Mesenchymal stem cell (in vitro differentiated cells and primary cell): Measurements from ENCODE around the gene VKORC1L1.
A peak's percentile ranks its signal among the peaks of the same experiment; 100 is the strongest.
"Not testable (repeated sequence)": the region's sequence is repeated elsewhere in the genome, so short reads cannot be mapped to it uniquely, and the experiment has no call there.

Experiments used
- DNase-seq: peaks from one replicate; pipeline ENCODE4 v3.0.0-alpha.2; 2013
- H2AFZ ChIP-seq: one replicate; pipeline ENCODE4 v1.6.1; 2013; ENCODE audit warnings: low read depth, mild to moderate bottlenecking, control low read depth, inconsistent platforms, low read length, moderate library complexity
- H2AK5ac ChIP-seq: 2 replicates; pipeline ENCODE4 v1.6.1; 2013; ENCODE audit warnings: low read length, moderate library complexity, mild to moderate bottlenecking, inconsistent platforms; ENCODE audit not compliant: severe bottlenecking
- H2BK120ac ChIP-seq: one replicate; pipeline ENCODE4 v1.6.1; 2013; ENCODE audit warnings: low read depth, mild to moderate bottlenecking, inconsistent platforms, low read length, moderate library complexity
- H2BK12ac ChIP-seq, 2 experiments: one replicate each; pipeline ENCODE4 v1.6.1; 2013; ENCODE audit warnings: inconsistent platforms in 2 of 2, low read length in 2 of 2, mild to moderate bottlenecking in 2 of 2, moderate library complexity in 2 of 2, control low read depth in 1 of 2
- H2BK15ac ChIP-seq: one replicate; pipeline ENCODE4 v1.6.1; 2013; ENCODE audit warnings: mild to moderate bottlenecking, low read depth, inconsistent platforms; ENCODE audit not compliant: poor library complexity, severe bottlenecking
- H2BK5ac ChIP-seq: 2 replicates; pipeline ENCODE4 v1.6.1; 2013; ENCODE audit warnings: low read depth, mild to moderate bottlenecking, low read length, control low read depth, inconsistent platforms; ENCODE audit not compliant: poor library complexity, severe bottlenecking
- H3K14ac ChIP-seq, 2 experiments: one replicate each; pipeline ENCODE4 v1.6.1; 2013; ENCODE audit warnings: inconsistent platforms in 2 of 2, low read length in 2 of 2, control low read depth in 1 of 2, mild to moderate bottlenecking in 1 of 2, moderate library complexity in 1 of 2
- H3K18ac ChIP-seq, 2 experiments: one replicate each; pipeline ENCODE4 v1.6.1; 2013; ENCODE audit warnings: inconsistent platforms in 2 of 2, low read length in 2 of 2, control low read depth in 1 of 2, low read depth in 1 of 2, mild to moderate bottlenecking in 1 of 2
- H3K23ac ChIP-seq, 2 experiments: one replicate each; pipeline ENCODE4 v1.6.1; 2013; ENCODE audit warnings: inconsistent platforms in 2 of 2, low read length in 2 of 2, mild to moderate bottlenecking in 2 of 2, moderate library complexity in 2 of 2, control low read depth in 1 of 2
- H3K27ac ChIP-seq: 2 replicates; pipeline ENCODE4 v1.5.1; 2013; ENCODE audit warnings: mild to moderate bottlenecking, moderate library complexity, low read length, control low read depth, inconsistent platforms; ENCODE audit not compliant: poor library complexity, severe bottlenecking
- H3K27me3 ChIP-seq, 2 experiments: 2 replicates each; pipeline versions ENCODE4 v1.6.1 to v1.7.0; 2013; ENCODE audit warnings: low read length in 2 of 2, mild to moderate bottlenecking in 2 of 2, moderate library complexity in 2 of 2, control low read depth in 1 of 2, inconsistent platforms in 1 of 2; ENCODE audit not compliant: control insufficient read depth in 1 of 2, insufficient read depth in 1 of 2
- H3K36me3 ChIP-seq, 2 experiments: 2 replicates each; pipeline versions ENCODE4 v1.6.1 to v1.7.0; 2013; ENCODE audit warnings: low read length in 2 of 2, control low read depth in 1 of 2, inconsistent platforms in 1 of 2, low read depth in 1 of 2, mild to moderate bottlenecking in 1 of 2; ENCODE audit not compliant: insufficient read depth in 2 of 2, control insufficient read depth in 1 of 2
- H3K4ac ChIP-seq, 2 experiments: one replicate each; pipeline ENCODE4 v1.6.1; 2013; ENCODE audit warnings: inconsistent platforms in 2 of 2, low read length in 2 of 2, mild to moderate bottlenecking in 2 of 2, moderate library complexity in 2 of 2, control low read depth in 1 of 2, low read depth in 1 of 2
- H3K4me1 ChIP-seq: 2 replicates; pipeline ENCODE4 v1.6.1; 2013; ENCODE audit warnings: low read depth, low read length, control low read depth; ENCODE audit not compliant: control insufficient read depth, insufficient read depth
- H3K4me2 ChIP-seq: 2 replicates; pipeline ENCODE4 v1.6.1; 2013; ENCODE audit warnings: low read length, mild to moderate bottlenecking, inconsistent platforms; ENCODE audit not compliant: poor library complexity, severe bottlenecking
- H3K4me3 ChIP-seq, 2 experiments: 2 replicates each; pipeline versions ENCODE4 v1.5.1 to v1.7.0; 2013; ENCODE audit warnings: low read length in 2 of 2, mild to moderate bottlenecking in 2 of 2, control low read depth in 1 of 2, low read depth in 1 of 2; ENCODE audit not compliant: insufficient read depth in 1 of 2
- H3K79me1 ChIP-seq: replicated peaks from 2 replicates; pipeline ENCODE4 v1.6.1; 2013; ENCODE audit warnings: mild to moderate bottlenecking, control low read depth, low read length, inconsistent platforms; ENCODE audit not compliant: poor library complexity, severe bottlenecking
- H3K9ac ChIP-seq: 2 replicates; pipeline ENCODE4 v1.7.0; 2013; ENCODE audit warnings: mild to moderate bottlenecking, low read length, moderate library complexity
- H3K9me3 ChIP-seq: 2 replicates; pipeline ENCODE4 v1.7.0; 2013; ENCODE audit warnings: mild to moderate bottlenecking, low read length; ENCODE audit not compliant: control insufficient read depth
- H4K8ac ChIP-seq: one replicate; pipeline ENCODE4 v1.6.1; 2013; ENCODE audit warnings: inconsistent platforms, mild to moderate bottlenecking, low read length, moderate library complexity
- H4K91ac ChIP-seq: one replicate; pipeline ENCODE4 v1.6.1; 2013; ENCODE audit warnings: mild to moderate bottlenecking, low read length, inconsistent platforms
- WGBS: methylation state at CpG from one replicate; pipeline ENCODE4 v1.1.7; 2013; ENCODE audit warnings: mixed read lengths; 5-methylcytosine and 5-hydroxymethylcytosine counted together

Gene VKORC1L1

GRCh38 chr7:65837541-65837956 lies 35.3 kb upstream of the VKORC1L1 start:
- not testable (repeated sequence) for H3K14ac ChIP-seq, H3K4me1 ChIP-seq, H3K27ac ChIP-seq, H3K4ac ChIP-seq, H2BK12ac ChIP-seq, H3K9me3 ChIP-seq, H4K91ac ChIP-seq, H3K18ac ChIP-seq, H2BK120ac ChIP-seq, H2AFZ ChIP-seq, H2BK5ac ChIP-seq, H2AK5ac ChIP-seq, H3K79me1 ChIP-seq, H3K9ac ChIP-seq, H3K27me3 ChIP-seq, H4K8ac ChIP-seq, H3K4me2 ChIP-seq, H3K23ac ChIP-seq, H3K4me3 ChIP-seq, H2BK15ac ChIP-seq
- peak; percentile 36 for DNase-seq
- peaks cover 7 to 10% of the 10 kb centered on the region in 2 experiments for H3K36me3 ChIP-seq
- WGBS: 78% methylated on average over 5 of the region's 5 CpGs

- H3K4me1 ChIP-seq: peaks cover 2% of the 10 kb centered on the region
- peaks cover 7 to 10% of the 10 kb centered on the region in 2 experiments for H3K36me3 ChIP-seq
- H3K79me1 ChIP-seq: no peaks in the 10 kb centered on the region
- no peak overlapping the region for H3K27ac ChIP-seq
- DNase-seq: no peak
- H3K23ac ChIP-seq: no peak overlapping the region
- no peak overlapping the region for H3K4ac ChIP-seq
- no peak overlapping the region for H4K91ac ChIP-seq
- no peak overlapping the region for H3K18ac ChIP-seq
- H2AFZ ChIP-seq: no peak overlapping the region
- H2BK120ac ChIP-seq: no peak overlapping the region
- no peak overlapping the region for H2AK5ac ChIP-seq
- H3K4me3 ChIP-seq: no peak overlapping the region
- H3K9ac ChIP-seq: no peak overlapping the region
- H2BK5ac ChIP-seq: no peak overlapping the region
- H2BK12ac ChIP-seq: no peak overlapping the region
- no peak overlapping the region for H2BK15ac ChIP-seq
- no peaks in the 10 kb centered on the region for H3K9me3 ChIP-seq
- no peak overlapping the region for H3K4me2 ChIP-seq
- 95% methylated on average over 6 of the region's 6 CpGs for WGBS
- no peak overlapping the region for H3K14ac ChIP-seq
- H3K27me3 ChIP-seq: no peaks in the 10 kb centered on the region
- no peak overlapping the region for H4K8ac ChIP-seq
These were observed 33.0 kb upstream of the VKORC1L1 start for GRCh38 chr7:65839846-65840245.

GRCh38 chr7:65840446-65840845 lies 32.4 kb upstream of the VKORC1L1 start:
- no peaks in the 10 kb centered on the region for H3K27me3 ChIP-seq
- H3K14ac ChIP-seq: no peak overlapping the region
- no peak overlapping the region for H2AK5ac ChIP-seq
- H3K9ac ChIP-seq: no peak overlapping the region
- H3K23ac ChIP-seq: no peak overlapping the region
- no peaks in the 10 kb centered on the region for H3K79me1 ChIP-seq
- no peak overlapping the region for H2BK12ac ChIP-seq
- H3K4me2 ChIP-seq: no peak overlapping the region
- H2BK15ac ChIP-seq: no peak overlapping the region
- H3K18ac ChIP-seq: no peak overlapping the region
- WGBS: 91% methylated on average over 4 of the region's 4 CpGs
- H4K8ac ChIP-seq: no peak overlapping the region
- no peak overlapping the region for H4K91ac ChIP-seq
- H3K4me1 ChIP-seq: peaks cover 2% of the 10 kb centered on the region
- H3K27ac ChIP-seq: no peak overlapping the region
- H2BK120ac ChIP-seq: no peak overlapping the region
- H3K36me3 ChIP-seq: peaks cover 7 to 8% of the 10 kb centered on the region in 2 experiments
- no peak overlapping the region for H2BK5ac ChIP-seq
- DNase-seq: no peak
- H3K9me3 ChIP-seq: no peaks in the 10 kb centered on the region
- no peak overlapping the region for H2AFZ ChIP-seq
- no peak overlapping the region for H3K4me3 ChIP-seq
- H3K4ac ChIP-seq: no peak overlapping the region

- not testable (repeated sequence) for H3K27ac ChIP-seq, H3K4me1 ChIP-seq, H2BK15ac ChIP-seq, H3K9me3 ChIP-seq, H2BK120ac ChIP-seq, H3K9ac ChIP-seq, H2AFZ ChIP-seq, H2BK12ac ChIP-seq, H2AK5ac ChIP-seq, H4K91ac ChIP-seq, H3K23ac ChIP-seq, H4K8ac ChIP-seq, H3K4me3 ChIP-seq, H2BK5ac ChIP-seq, H3K4ac ChIP-seq, H3K27me3 ChIP-seq, H3K4me2 ChIP-seq, H3K18ac ChIP-seq, H3K79me1 ChIP-seq, DNase-seq, H3K36me3 ChIP-seq, H3K14ac ChIP-seq
These were observed 29.3 kb upstream of the VKORC1L1 start for GRCh38 chr7:65843616-65844015.
